SK-N-SH treated with all-trans-retinoic acid at 6 μM for 48 hours (cell line): Measurements from ENCODE around the gene HEATR3.

Source experiments
- ATAC-seq: fragments of 200-7000 bp; cut with Tn5 transposase; 3 replicates; pipeline ENCODE4 v1.9.1; 2020; ENCODE audit warnings: mild to moderate bottlenecking, moderate library complexity
- ARNTL ChIP-seq: fragments of 450-650 bp; formaldehyde crosslinking; IDR thresholded peaks from 2 replicates; pipeline ENCODE4 v1.5.0; 2020; ENCODE audit warnings: low read depth, mild to moderate bottlenecking, moderate library complexity, borderline replicate concordance
- CSDC2 ChIP-seq: fragments of 250-450 bp; sonication (Bioruptor Pico); IDR thresholded peaks from 2 replicates; pipeline ENCODE4 v1.5.0; 2020; ENCODE audit warnings: mild to moderate bottlenecking, moderate library complexity
- ESRRG ChIP-seq: fragments of 250-450 bp; sonication (Bioruptor Pico); IDR thresholded peaks from 2 replicates; pipeline ENCODE4 v1.6.1; 2021; ENCODE audit warnings: mild to moderate bottlenecking
- GLIS3 ChIP-seq: fragments of 250-450 bp; sonication (Bioruptor Pico); IDR thresholded peaks from 2 replicates; pipeline ENCODE4 v1.5.0; 2020; ENCODE audit warnings: mild to moderate bottlenecking, moderate library complexity
- ISL1 ChIP-seq: fragments of 250-450 bp; sonication (Bioruptor Pico); IDR thresholded peaks from 2 replicates; pipeline ENCODE4 v2.1.2; 2022; ENCODE audit warnings: mild to moderate bottlenecking, moderate library complexity
- OSR1 ChIP-seq: fragments of 250-450 bp; sonication (Bioruptor Pico); IDR thresholded peaks from 2 replicates; pipeline ENCODE4 v1.8.0; 2022; ENCODE audit warnings: moderate library complexity, mild to moderate bottlenecking, inconsistent platforms
- PATZ1 ChIP-seq: fragments of 250-450 bp; sonication (Bioruptor Pico); IDR thresholded peaks from 2 replicates; pipeline ENCODE4 v1.8.0; 2020; ENCODE audit warnings: mild to moderate bottlenecking, moderate library complexity, borderline replicate concordance
- POU6F1 ChIP-seq: fragments of 250-450 bp; sonication (Bioruptor Pico); IDR thresholded peaks from 2 replicates; pipeline ENCODE4 v1.8.0; 2021; ENCODE audit warnings: low read depth, mild to moderate bottlenecking, moderate library complexity, borderline replicate concordance
- PPARA ChIP-seq: fragments of 250-450 bp; sonication (Bioruptor Pico); IDR thresholded peaks from 2 replicates; pipeline ENCODE4 v1.5.0; 2020; ENCODE audit warnings: mild to moderate bottlenecking, borderline replicate concordance
- RARB ChIP-seq: fragments of 250-450 bp; sonication (Bioruptor Pico); IDR thresholded peaks from 2 replicates; pipeline ENCODE4 v1.8.0; 2021; ENCODE audit warnings: mild to moderate bottlenecking, moderate library complexity
- ZC3H10 ChIP-seq: fragments of 250-450 bp; sonication (Bioruptor Pico); IDR thresholded peaks from 2 replicates; pipeline ENCODE4 v1.5.1; 2021; ENCODE audit warnings: mild to moderate bottlenecking, moderate library complexity
- ZFP3 ChIP-seq: fragments of 250-450 bp; sonication (Bioruptor Pico); IDR thresholded peaks from 2 replicates; pipeline ENCODE4 v1.5.0; 2020; ENCODE audit warnings: mild to moderate bottlenecking, moderate library complexity
- ZNF565 ChIP-seq: fragments of 450-650 bp; formaldehyde crosslinking; conservative IDR thresholded peaks from 2 replicates; pipeline ENCODE4 v1.5.0; 2020; ENCODE audit warnings: low read depth, mild to moderate bottlenecking, moderate library complexity
- ZNF70 ChIP-seq: fragments of 450-650 bp; formaldehyde crosslinking; IDR thresholded peaks from 2 replicates; pipeline ENCODE4 v1.5.0; 2020; ENCODE audit warnings: mild to moderate bottlenecking, moderate library complexity
- ZNF8 ChIP-seq: fragments of 450-650 bp; formaldehyde crosslinking; IDR thresholded peaks from 2 replicates; pipeline ENCODE4 v1.5.0; 2020; ENCODE audit warnings: mild to moderate bottlenecking, moderate library complexity
- TF ChIP-seq, protein P1 (sequence below): fragments of 250-450 bp; sonication (Bioruptor Pico); IDR thresholded peaks from 2 replicates; pipeline ENCODE4 v1.5.0; 2020; ENCODE audit warnings: mild to moderate bottlenecking, moderate library complexity
- TF ChIP-seq, protein P2 (sequence below): fragments of 250-450 bp; sonication (Bioruptor Pico); IDR thresholded peaks from 2 replicates; pipeline ENCODE4 v1.5.1; 2021; ENCODE audit warnings: mild to moderate bottlenecking, moderate library complexity
- TF ChIP-seq, protein P3 (sequence below): fragments of 250-450 bp; sonication (Bioruptor Pico); IDR thresholded peaks from 2 replicates; pipeline ENCODE4 v1.5.1; 2020; ENCODE audit warnings: low read depth, mild to moderate bottlenecking, moderate library complexity

The HEATR3 gene

GRCh38 chr16:50069060-50069459 lies 3.3 kb downstream of the HEATR3 start:
- ATAC-seq = no peak
- TF ChIP-seq ISL1 (no peak), ZNF565 (CRISPR knock-in tag) (no peak), GLIS3 (no peak), ZNF8 (CRISPR knock-in tag) (no peak), ZNF70 (CRISPR knock-in tag) (no peak), CSDC2 (no peak), OSR1 (CRISPR knock-in tag) (no peak), RARB (CRISPR knock-in tag) (no peak), ESRRG (CRISPR knock-in tag) (no peak)
- TF ChIP-seq, protein P1, sequence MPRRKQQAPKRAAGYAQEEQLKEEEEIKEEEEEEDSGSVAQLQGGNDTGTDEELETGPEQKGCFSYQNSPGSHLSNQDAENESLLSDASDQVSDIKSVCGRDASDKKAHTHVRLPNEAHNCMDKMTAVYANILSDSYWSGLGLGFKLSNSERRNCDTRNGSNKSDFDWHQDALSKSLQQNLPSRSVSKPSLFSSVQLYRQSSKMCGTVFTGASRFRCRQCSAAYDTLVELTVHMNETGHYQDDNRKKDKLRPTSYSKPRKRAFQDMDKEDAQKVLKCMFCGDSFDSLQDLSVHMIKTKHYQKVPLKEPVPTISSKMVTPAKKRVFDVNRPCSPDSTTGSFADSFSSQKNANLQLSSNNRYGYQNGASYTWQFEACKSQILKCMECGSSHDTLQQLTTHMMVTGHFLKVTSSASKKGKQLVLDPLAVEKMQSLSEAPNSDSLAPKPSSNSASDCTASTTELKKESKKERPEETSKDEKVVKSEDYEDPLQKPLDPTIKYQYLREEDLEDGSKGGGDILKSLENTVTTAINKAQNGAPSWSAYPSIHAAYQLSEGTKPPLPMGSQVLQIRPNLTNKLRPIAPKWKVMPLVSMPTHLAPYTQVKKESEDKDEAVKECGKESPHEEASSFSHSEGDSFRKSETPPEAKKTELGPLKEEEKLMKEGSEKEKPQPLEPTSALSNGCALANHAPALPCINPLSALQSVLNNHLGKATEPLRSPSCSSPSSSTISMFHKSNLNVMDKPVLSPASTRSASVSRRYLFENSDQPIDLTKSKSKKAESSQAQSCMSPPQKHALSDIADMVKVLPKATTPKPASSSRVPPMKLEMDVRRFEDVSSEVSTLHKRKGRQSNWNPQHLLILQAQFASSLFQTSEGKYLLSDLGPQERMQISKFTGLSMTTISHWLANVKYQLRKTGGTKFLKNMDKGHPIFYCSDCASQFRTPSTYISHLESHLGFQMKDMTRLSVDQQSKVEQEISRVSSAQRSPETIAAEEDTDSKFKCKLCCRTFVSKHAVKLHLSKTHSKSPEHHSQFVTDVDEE (CRISPR knock-in tag) = no peak

DNA sequence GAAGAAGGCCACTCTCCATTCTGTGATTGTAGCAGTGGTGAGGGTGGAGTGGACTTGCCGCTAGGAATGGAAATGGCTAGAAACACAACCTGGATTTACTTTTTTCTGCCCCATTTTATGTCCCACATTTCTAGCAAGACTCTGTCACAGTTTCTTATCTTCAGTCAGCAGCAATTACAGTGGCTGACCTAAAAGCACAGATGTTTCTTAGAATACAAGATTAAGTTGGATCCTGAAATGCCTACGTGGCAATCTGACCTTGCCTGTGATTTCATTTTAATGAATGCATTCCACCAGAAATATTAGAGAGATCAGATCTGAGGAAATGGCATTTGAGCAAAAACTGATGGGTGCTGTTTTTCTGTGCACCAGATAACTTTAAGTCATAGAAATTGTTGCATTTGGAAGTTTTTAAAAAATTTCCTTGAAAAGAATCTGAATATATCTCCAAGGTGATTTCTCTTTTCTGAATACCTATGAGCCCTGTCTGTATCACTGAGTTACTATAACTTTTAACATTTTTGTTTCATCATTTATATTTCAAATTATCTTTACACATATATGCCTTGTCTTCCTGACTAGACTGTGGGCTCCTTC lies 5.4 kb downstream of the HEATR3 start:
- no peak for ATAC-seq
- no peak for TF ChIP-seq POU6F1 (CRISPR knock-in tag)

- no peak for ATAC-seq
- TF ChIP-seq POU6F1 (CRISPR knock-in tag) = no peak
- TF ChIP-seq ARNTL = no peak
- TF ChIP-seq, protein P2, sequence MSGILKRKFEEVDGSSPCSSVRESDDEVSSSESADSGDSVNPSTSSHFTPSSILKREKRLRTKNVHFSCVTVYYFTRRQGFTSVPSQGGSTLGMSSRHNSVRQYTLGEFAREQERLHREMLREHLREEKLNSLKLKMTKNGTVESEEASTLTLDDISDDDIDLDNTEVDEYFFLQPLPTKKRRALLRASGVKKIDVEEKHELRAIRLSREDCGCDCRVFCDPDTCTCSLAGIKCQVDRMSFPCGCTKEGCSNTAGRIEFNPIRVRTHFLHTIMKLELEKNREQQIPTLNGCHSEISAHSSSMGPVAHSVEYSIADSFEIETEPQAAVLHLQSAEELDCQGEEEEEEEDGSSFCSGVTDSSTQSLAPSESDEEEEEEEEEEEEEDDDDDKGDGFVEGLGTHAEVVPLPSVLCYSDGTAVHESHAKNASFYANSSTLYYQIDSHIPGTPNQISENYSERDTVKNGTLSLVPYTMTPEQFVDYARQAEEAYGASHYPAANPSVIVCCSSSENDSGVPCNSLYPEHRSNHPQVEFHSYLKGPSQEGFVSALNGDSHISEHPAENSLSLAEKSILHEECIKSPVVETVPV (CRISPR knock-in tag) = no peak
- TF ChIP-seq CSDC2 = no peak
- TF ChIP-seq, protein P1 (CRISPR knock-in tag) = no peak
- no peak for TF ChIP-seq PPARA (CRISPR knock-in tag)
- TF ChIP-seq, protein P3, sequence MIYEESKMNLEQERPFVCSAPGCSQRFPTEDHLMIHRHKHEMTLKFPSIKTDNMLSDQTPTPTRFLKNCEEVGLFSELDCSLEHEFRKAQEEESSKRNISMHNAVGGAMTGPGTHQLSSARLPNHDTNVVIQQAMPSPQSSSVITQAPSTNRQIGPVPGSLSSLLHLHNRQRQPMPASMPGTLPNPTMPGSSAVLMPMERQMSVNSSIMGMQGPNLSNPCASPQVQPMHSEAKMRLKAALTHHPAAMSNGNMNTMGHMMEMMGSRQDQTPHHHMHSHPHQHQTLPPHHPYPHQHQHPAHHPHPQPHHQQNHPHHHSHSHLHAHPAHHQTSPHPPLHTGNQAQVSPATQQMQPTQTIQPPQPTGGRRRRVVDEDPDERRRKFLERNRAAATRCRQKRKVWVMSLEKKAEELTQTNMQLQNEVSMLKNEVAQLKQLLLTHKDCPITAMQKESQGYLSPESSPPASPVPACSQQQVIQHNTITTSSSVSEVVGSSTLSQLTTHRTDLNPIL (CRISPR knock-in tag) = no peak
- no peak for TF ChIP-seq ZC3H10 (CRISPR knock-in tag)
- no peak for TF ChIP-seq PATZ1 (CRISPR knock-in tag)
- no peak for TF ChIP-seq GLIS3
- TF ChIP-seq ZFP3 (CRISPR knock-in tag) = no peak
- TF ChIP-seq ZNF8 (CRISPR knock-in tag) = no peak
These were observed 7.0 kb downstream of the HEATR3 start for GRCh38 chr16:50072730-50073129.
